C4-2B (cell line): Measurements from ENCODE around the gene SCFD2.

Source experiments
- CTCF ChIP-seq: fragments of 450-650 bp; conservative IDR thresholded peaks from 2 replicates; pipeline ENCODE4 v1.5.1; 2017; ENCODE audit warnings: mild to moderate bottlenecking
- ZFX ChIP-seq: fragments of 450-650 bp; IDR thresholded peaks from 2 replicates; pipeline ENCODE4 v1.6.1; 2017

- TF ChIP-seq CTCF (no peak), ZFX (no peak)
Measured at GRCh38 chr4:52939739-52940138, 426.1 kb downstream of the SCFD2 start.
